HCT116 (cell line): ENCODE measurements around the gene ROCK2.

Source experiments
- POLR2A ChIP-seq: IDR thresholded peaks from 2 replicates; pipeline ENCODE4 v1.7.0; 2011; ENCODE audit warnings: borderline replicate concordance; ENCODE audit not compliant: insufficient read depth, insufficient read length; ENCODE audit errors: extremely low read depth
- POLR2AphosphoS5 ChIP-seq: IDR thresholded peaks from 2 replicates; pipeline ENCODE4 v1.6.1; 2011; ENCODE audit warnings: mild to moderate bottlenecking, low read depth, low read length, moderate library complexity
- RAD21 ChIP-seq: IDR thresholded peaks from 2 replicates; pipeline ENCODE4 v1.6.1; 2012; ENCODE audit warnings: low read depth, mild to moderate bottlenecking
- YY1 ChIP-seq: IDR thresholded peaks from 2 replicates; pipeline ENCODE4 v1.6.1; 2011; ENCODE audit warnings: low read length, low read depth, moderate library complexity, mild to moderate bottlenecking; ENCODE audit not compliant: insufficient replicate concordance; ENCODE audit errors: extremely low read depth
- TF ChIP-seq, protein P1 (sequence below): IDR thresholded peaks from 2 replicates; pipeline ENCODE4 v1.6.1; 2012
- TF ChIP-seq, protein P2 (sequence below), 3 experiments: fragments of 200-600 bp in 1 of 3; sonication (generic) in 1 of 3; IDR thresholded peaks in 2 of 3; conservative IDR thresholded peaks in 1 of 3; 2 replicates each; pipeline ENCODE4 v1.5.1; 2012 to 2017; ENCODE audit warnings: low read depth in 2 of 3, low read length in 2 of 3, antibody characterized with exemption in 1 of 3, borderline replicate concordance in 1 of 3, control low read depth in 1 of 3, mild to moderate bottlenecking in 1 of 3, mixed read lengths in 1 of 3, mixed run types in 1 of 3, moderate library complexity in 1 of 3; ENCODE audit not compliant: insufficient read depth in 1 of 3

DNA sequence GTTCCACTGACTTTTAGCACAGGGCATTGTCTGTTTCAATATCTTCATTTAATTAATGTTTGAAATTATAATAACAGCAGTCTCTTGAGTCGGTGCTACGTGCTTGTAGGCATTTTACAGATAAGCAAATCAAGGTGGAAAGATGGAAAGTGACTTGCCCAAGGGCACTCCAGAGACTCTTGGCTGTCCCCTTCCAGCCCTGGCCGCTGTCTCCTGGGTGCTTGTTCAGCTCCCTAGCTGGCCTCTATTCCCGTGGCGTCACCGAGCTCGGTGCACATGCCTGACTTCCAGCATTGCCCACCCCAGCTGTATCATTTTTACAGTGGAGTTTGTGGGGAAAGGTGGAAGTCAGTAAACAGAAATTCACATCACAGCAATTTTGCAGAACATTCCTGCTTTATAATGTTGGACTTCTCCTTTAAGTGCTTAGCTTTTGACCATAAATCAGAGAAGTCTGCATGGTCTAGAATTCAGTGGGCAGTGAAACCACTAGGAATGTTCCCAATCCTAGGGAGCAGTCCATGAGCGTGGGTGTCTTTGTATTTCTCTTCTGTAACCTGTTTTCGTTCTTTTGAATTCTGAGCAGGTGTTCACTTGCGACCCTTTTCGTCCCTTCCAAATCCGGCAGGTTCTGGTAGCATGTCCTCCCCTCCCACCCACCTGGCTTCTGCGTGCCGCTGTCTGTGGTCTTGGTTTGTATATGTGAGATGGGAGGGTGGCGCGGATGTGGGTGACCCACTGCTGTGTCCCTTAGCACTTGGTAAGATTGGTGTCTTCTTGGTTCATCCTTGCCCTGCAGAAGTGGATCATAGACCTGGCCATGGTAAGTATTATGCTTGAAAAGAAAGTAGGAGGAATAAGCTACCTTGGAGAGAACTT, 180.8 kb downstream of the ROCK2 start:
- TF ChIP-seq, protein P1, sequence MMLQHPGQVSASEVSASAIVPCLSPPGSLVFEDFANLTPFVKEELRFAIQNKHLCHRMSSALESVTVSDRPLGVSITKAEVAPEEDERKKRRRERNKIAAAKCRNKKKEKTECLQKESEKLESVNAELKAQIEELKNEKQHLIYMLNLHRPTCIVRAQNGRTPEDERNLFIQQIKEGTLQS: no peak
- TF ChIP-seq POLR2A (no peak), POLR2AphosphoS5 (no peak), YY1 (no peak), RAD21 (no peak)
- TF ChIP-seq, protein P2, sequence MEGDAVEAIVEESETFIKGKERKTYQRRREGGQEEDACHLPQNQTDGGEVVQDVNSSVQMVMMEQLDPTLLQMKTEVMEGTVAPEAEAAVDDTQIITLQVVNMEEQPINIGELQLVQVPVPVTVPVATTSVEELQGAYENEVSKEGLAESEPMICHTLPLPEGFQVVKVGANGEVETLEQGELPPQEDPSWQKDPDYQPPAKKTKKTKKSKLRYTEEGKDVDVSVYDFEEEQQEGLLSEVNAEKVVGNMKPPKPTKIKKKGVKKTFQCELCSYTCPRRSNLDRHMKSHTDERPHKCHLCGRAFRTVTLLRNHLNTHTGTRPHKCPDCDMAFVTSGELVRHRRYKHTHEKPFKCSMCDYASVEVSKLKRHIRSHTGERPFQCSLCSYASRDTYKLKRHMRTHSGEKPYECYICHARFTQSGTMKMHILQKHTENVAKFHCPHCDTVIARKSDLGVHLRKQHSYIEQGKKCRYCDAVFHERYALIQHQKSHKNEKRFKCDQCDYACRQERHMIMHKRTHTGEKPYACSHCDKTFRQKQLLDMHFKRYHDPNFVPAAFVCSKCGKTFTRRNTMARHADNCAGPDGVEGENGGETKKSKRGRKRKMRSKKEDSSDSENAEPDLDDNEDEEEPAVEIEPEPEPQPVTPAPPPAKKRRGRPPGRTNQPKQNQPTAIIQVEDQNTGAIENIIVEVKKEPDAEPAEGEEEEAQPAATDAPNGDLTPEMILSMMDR (IDR thresholded peaks at IDR 0.05 in 2 of 3, conservative IDR thresholded peaks at IDR 0.05 in 1 of 3; ENCODE audit: borderline replicate concordance in 1 of 3, insufficient read depth in 1 of 3, low read depth in 2 of 3, low read length in 2 of 3): no peak
